Prostate gland (tissue), 2 donors: ENCODE measurements around the gene PPP1R15B.

Experiments
- CTCF ChIP-seq, 4 experiments: fragments of 200-600 bp in 2 of 4; fragments of 450-650 bp in 2 of 4; sonication (generic) in 2 of 4; IDR thresholded peaks; 1 replicate in 3 of 4; 2 replicates in 1 of 4; pipeline ENCODE4 v1.5.1; 2016 to 2019; ENCODE audit warnings: antibody characterized with exemption in 4 of 4, mild to moderate bottlenecking in 2 of 4, moderate library complexity in 2 of 4
- POLR2A ChIP-seq: fragments of 450-650 bp; IDR thresholded peaks from one replicate; pipeline ENCODE4 v1.6.1; 2016; ENCODE audit warnings: antibody characterized with exemption, mild to moderate bottlenecking
- POLR2AphosphoS5 ChIP-seq: sonication (generic); formaldehyde crosslinking; IDR thresholded peaks from one replicate; pipeline ENCODE4 v1.6.1; 2017; ENCODE audit warnings: antibody characterized with exemption

- no peak for TF ChIP-seq POLR2A
- TF ChIP-seq CTCF (IDR thresholded peaks at IDR 0.05): no peak
- TF ChIP-seq POLR2AphosphoS5: no peak
Measured at GRCh38 chr1:204455831-204456145, 44.2 kb upstream of the PPP1R15B start.
